HepG2 (cell line): ENCODE measurements around the gene MECR. TPM values are rescaled to one million over a fixed set of nuclear protein-coding genes. Genes with fewer than 3 reads are reported as not detected.

ENCODE experiments used
- FOSL2 ChIP-seq: sonication (generic); formaldehyde crosslinking; IDR thresholded peaks from 2 replicates; pipeline ENCODE4 v1.4.0; 2020; ENCODE audit warnings: missing genetic modification reagents
- JUNB ChIP-seq: sonication (generic); formaldehyde crosslinking; IDR thresholded peaks from 2 replicates; pipeline ENCODE4 v1.8.0; 2022; ENCODE audit warnings: missing genetic modification reagents, mild to moderate bottlenecking, borderline replicate concordance
- MAF1 ChIP-seq: sonication (generic); formaldehyde crosslinking; IDR thresholded peaks from 2 replicates; pipeline ENCODE4 v1.5.0; 2020; ENCODE audit warnings: missing genetic modification reagents, borderline replicate concordance
- NFKB2 ChIP-seq: sonication (generic); formaldehyde crosslinking; IDR thresholded peaks from 2 replicates; pipeline ENCODE4 v1.4.0; 2020; ENCODE audit warnings: missing genetic modification reagents, borderline replicate concordance
- NFRKB ChIP-seq: fragments of 450-650 bp; IDR thresholded peaks from 2 replicates; pipeline ENCODE4 v1.6.1; 2017
- SALL2 ChIP-seq: sonication (generic); formaldehyde crosslinking; IDR thresholded peaks from 2 replicates; pipeline ENCODE4 v1.8.1; 2023; ENCODE audit warnings: mild to moderate bottlenecking, missing genetic modification reagents, inconsistent platforms
- SOX13 ChIP-seq, 3 experiments: fragments of 450-650 bp in 1 of 3; sonication (generic) in 1 of 3; formaldehyde crosslinking in 1 of 3; IDR thresholded peaks in 2 of 3; conservative IDR thresholded peaks in 1 of 3; 2 replicates each; pipeline versions ENCODE4 v1.5.0 to v1.6.1; 2016 to 2020; ENCODE audit warnings: antibody characterized with exemption in 1 of 3, mild to moderate bottlenecking in 1 of 3, missing compliant biosample characterization in 1 of 3, missing genetic modification reagents in 1 of 3, moderate library complexity in 1 of 3
- ZKSCAN5 ChIP-seq: sonication (generic); formaldehyde crosslinking; IDR thresholded peaks from 2 replicates; pipeline ENCODE4 v1.5.1; 2020; ENCODE audit warnings: mild to moderate bottlenecking, missing genetic modification reagents
- ZNF3 ChIP-seq: IDR thresholded peaks from 2 replicates; pipeline ENCODE4 v1.7.0; 2017; ENCODE audit warnings: inconsistent platforms
- ZNF549 ChIP-seq: sonication (generic); formaldehyde crosslinking; IDR thresholded peaks from 2 replicates; pipeline ENCODE4 v1.5.0; 2020; ENCODE audit warnings: missing genetic modification reagents
- ZNF788 ChIP-seq: sonication (generic); formaldehyde crosslinking; IDR thresholded peaks from 2 replicates; pipeline ENCODE4 v1.5.0; 2020; ENCODE audit warnings: mild to moderate bottlenecking, missing genetic modification reagents, borderline replicate concordance
- polyA plus RNA-seq, 8 experiments: library from polyadenylated mRNA; depleted of rRNA in 3 of 8; stranded (reverse) in 7 of 8; unstranded in 1 of 8; fragments of >200 nt; fragmentation: Illumina TruSeq in 4 of 8; extraction: Trizol in 4 of 8; gene quantifications; 2 replicates each; pipeline versions ENCODE4 v1.2.1 to v1.2.3, GENCODE V29; 2011 to 2016; ENCODE audit warnings: low read depth in 4 of 8, missing spikeins in 1 of 8, mixed read lengths in 1 of 8; ENCODE audit not compliant: insufficient read depth in 1 of 8
- total RNA-seq, 5 experiments: library from RNA; depleted of rRNA; stranded (reverse); fragments of >200 nt; fragmentation: Illumina TruSeq; extraction: Trizol; gene quantifications; 2 replicates each; pipeline ENCODE4 v1.2.3, GENCODE V29; 2016; ENCODE audit warnings: low read depth in 1 of 5
- TF ChIP-seq, protein P1 (sequence below): sonication (generic); formaldehyde crosslinking; IDR thresholded peaks from 2 replicates; pipeline ENCODE4 v1.4.0; 2020; ENCODE audit warnings: missing genetic modification reagents, borderline replicate concordance
- TF ChIP-seq, protein P2 (sequence below): sonication (generic); formaldehyde crosslinking; IDR thresholded peaks from 2 replicates; pipeline ENCODE4 v1.4.0; 2020; ENCODE audit warnings: mild to moderate bottlenecking, missing genetic modification reagents
- TF ChIP-seq, protein P3 (sequence below): conservative IDR thresholded peaks from 2 replicates; pipeline ENCODE4 v1.6.1; 2018; ENCODE audit warnings: missing genetic modification reagents
- TF ChIP-seq, protein P4 (sequence below): sonication (generic); formaldehyde crosslinking; IDR thresholded peaks from 2 replicates; pipeline ENCODE4 v1.4.0; 2020; ENCODE audit warnings: missing genetic modification reagents
- TF ChIP-seq, protein P5 (sequence below): sonication (generic); formaldehyde crosslinking; conservative IDR thresholded peaks from 2 replicates; pipeline ENCODE4 v1.8.0; 2022; ENCODE audit warnings: mild to moderate bottlenecking, moderate library complexity, missing genetic modification reagents

MECR gene
- total and polyA plus RNA-seq, 2 of the 13 experiments (the other 11 are each of a cell fraction or from before 2014, with no cell fraction given): 18.8 to 24.9 TPM

- TF ChIP-seq, protein P1, sequence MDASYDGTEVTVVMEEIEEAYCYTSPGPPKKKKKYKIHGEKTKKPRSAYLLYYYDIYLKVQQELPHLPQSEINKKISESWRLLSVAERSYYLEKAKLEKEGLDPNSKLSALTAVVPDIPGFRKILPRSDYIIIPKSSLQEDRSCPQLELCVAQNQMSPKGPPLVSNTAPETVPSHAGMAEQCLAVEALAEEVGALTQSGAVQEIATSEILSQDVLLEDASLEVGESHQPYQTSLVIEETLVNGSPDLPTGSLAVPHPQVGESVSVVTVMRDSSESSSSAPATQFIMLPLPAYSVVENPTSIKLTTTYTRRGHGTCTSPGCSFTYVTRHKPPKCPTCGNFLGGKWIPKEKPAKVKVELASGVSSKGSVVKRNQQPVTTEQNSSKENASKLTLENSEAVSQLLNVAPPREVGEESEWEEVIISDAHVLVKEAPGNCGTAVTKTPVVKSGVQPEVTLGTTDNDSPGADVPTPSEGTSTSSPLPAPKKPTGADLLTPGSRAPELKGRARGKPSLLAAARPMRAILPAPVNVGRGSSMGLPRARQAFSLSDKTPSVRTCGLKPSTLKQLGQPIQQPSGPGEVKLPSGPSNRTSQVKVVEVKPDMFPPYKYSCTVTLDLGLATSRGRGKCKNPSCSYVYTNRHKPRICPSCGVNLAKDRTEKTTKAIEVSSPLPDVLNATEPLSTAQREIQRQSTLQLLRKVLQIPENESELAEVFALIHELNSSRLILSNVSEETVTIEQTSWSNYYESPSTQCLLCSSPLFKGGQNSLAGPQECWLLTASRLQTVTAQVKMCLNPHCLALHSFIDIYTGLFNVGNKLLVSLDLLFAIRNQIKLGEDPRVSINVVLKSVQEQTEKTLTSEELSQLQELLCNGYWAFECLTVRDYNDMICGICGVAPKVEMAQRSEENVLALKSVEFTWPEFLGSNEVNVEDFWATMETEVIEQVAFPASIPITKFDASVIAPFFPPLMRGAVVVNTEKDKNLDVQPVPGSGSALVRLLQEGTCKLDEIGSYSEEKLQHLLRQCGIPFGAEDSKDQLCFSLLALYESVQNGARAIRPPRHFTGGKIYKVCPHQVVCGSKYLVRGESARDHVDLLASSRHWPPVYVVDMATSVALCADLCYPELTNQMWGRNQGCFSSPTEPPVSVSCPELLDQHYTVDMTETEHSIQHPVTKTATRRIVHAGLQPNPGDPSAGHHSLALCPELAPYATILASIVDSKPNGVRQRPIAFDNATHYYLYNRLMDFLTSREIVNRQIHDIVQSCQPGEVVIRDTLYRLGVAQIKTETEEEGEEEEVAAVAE (CRISPR knock-in tag): no peak
- no peak for TF ChIP-seq ZNF549 (CRISPR knock-in tag)
- TF ChIP-seq, protein P2, sequence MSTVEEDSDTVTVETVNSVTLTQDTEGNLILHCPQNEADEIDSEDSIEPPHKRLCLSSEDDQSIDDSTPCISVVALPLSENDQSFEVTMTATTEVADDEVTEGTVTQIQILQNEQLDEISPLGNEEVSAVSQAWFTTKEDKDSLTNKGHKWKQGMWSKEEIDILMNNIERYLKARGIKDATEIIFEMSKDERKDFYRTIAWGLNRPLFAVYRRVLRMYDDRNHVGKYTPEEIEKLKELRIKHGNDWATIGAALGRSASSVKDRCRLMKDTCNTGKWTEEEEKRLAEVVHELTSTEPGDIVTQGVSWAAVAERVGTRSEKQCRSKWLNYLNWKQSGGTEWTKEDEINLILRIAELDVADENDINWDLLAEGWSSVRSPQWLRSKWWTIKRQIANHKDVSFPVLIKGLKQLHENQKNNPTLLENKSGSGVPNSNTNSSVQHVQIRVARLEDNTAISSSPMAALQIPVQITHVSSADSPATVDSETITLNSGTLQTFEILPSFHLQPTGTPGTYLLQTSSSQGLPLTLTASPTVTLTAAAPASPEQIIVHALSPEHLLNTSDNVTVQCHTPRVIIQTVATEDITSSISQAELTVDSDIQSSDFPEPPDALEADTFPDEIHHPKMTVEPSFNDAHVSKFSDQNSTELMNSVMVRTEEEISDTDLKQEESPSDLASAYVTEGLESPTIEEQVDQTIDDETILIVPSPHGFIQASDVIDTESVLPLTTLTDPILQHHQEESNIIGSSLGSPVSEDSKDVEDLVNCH: no peak
- TF ChIP-seq, protein P3, sequence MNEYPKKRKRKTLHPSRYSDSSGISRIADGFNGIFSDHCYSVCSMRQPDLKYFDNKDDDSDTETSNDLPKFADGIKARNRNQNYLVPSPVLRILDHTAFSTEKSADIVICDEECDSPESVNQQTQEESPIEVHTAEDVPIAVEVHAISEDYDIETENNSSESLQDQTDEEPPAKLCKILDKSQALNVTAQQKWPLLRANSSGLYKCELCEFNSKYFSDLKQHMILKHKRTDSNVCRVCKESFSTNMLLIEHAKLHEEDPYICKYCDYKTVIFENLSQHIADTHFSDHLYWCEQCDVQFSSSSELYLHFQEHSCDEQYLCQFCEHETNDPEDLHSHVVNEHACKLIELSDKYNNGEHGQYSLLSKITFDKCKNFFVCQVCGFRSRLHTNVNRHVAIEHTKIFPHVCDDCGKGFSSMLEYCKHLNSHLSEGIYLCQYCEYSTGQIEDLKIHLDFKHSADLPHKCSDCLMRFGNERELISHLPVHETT (CRISPR knock-in tag): peak; percentile 70
- no peak for TF ChIP-seq FOSL2 (CRISPR knock-in tag)
- no peak for TF ChIP-seq SOX13 (IDR thresholded peaks at IDR 0.05)
- TF ChIP-seq SOX13 (CRISPR knock-in tag; conservative IDR thresholded peaks at IDR 0.05 in 1 of 2, IDR thresholded peaks at IDR 0.05 in 1 of 2): 0 out of 4 replicates have a peak, but pooled peaks of 1 of the 2 experiments have one; percentile 6
- TF ChIP-seq ZNF788 (CRISPR knock-in tag): peak; percentile 37; the same call in 1 of the 2 replicates
- TF ChIP-seq JUNB (CRISPR knock-in tag): no peak
- no peak for TF ChIP-seq ZNF3
- TF ChIP-seq, protein P4, sequence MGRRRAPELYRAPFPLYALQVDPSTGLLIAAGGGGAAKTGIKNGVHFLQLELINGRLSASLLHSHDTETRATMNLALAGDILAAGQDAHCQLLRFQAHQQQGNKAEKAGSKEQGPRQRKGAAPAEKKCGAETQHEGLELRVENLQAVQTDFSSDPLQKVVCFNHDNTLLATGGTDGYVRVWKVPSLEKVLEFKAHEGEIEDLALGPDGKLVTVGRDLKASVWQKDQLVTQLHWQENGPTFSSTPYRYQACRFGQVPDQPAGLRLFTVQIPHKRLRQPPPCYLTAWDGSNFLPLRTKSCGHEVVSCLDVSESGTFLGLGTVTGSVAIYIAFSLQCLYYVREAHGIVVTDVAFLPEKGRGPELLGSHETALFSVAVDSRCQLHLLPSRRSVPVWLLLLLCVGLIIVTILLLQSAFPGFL (CRISPR knock-in tag): no peak
- TF ChIP-seq SALL2: no peak
- TF ChIP-seq, protein P5, sequence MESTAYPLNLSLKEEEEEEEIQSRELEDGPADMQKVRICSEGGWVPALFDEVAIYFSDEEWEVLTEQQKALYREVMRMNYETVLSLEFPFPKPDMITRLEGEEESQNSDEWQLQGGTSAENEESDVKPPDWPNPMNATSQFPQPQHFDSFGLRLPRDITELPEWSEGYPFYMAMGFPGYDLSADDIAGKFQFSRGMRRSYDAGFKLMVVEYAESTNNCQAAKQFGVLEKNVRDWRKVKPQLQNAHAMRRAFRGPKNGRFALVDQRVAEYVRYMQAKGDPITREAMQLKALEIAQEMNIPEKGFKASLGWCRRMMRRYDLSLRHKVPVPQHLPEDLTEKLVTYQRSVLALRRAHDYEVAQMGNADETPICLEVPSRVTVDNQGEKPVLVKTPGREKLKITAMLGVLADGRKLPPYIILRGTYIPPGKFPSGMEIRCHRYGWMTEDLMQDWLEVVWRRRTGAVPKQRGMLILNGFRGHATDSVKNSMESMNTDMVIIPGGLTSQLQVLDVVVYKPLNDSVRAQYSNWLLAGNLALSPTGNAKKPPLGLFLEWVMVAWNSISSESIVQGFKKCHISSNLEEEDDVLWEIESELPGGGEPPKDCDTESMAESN (CRISPR knock-in tag): peak; percentile 56
- peak; percentile 68; the same call in 1 of the 2 replicates for TF ChIP-seq NFKB2 (CRISPR knock-in tag)
- TF ChIP-seq ZKSCAN5: no peak
- no peak for TF ChIP-seq MAF1 (CRISPR knock-in tag)
- TF ChIP-seq NFRKB: no peak
Observed at GRCh38 chr1:29237852-29238619, 7.3 kb upstream of the MECR start (continued).
